HG03520 (cell line): ENCODE results near the gene PAIP2.

ENCODE experiments used
- ATAC-seq: cut with Tn5 transposase; IDR thresholded peaks from one replicate; pipeline ENCODE4 v1.9.1; 2021; ENCODE audit warnings: mild to moderate bottlenecking, moderate library complexity; ENCODE audit not compliant: unreplicated experiment

PAIP2 gene

GRCh38 chr5:139391570-139392323, 50.1 kb downstream of the PAIP2 start:
- no peak for ATAC-seq

- ATAC-seq: peak; percentile 18
Observed at GRCh38 chr5:139392324-139392677, 50.6 kb downstream of the PAIP2 start.

GRCh38 chr5:139392678-139393496, 51.2 kb downstream of the PAIP2 start:
- ATAC-seq: peak; percentile 42

GRCh38 chr5:139393497-139394122, 52.0 kb downstream of the PAIP2 start:
- ATAC-seq: no peak

- ATAC-seq: no peak
Observed at GRCh38 chr5:139394123-139394653, 52.5 kb downstream of the PAIP2 start.

GRCh38 chr5:139394654-139395566, 53.3 kb downstream of the PAIP2 start, which contains the start of gene PROB1:
TSS of gene PROB1 (minus strand) at chr5:139395104. CDS start at chr5:139395081, 23 bp downstream.
- ATAC-seq: no peak

- no peak for ATAC-seq
Observed at GRCh38 chr5:139395844-139396640, 54.4 kb downstream of the PAIP2 start.

- ATAC-seq: no peak
Observed at GRCh38 chr5:139396691-139397090, 55.0 kb downstream of the PAIP2 start.

- no peak for ATAC-seq
Observed at GRCh38 chr5:139397921-139398320, 56.3 kb downstream of the PAIP2 start.

- no peak for ATAC-seq
Observed at GRCh38 chr5:139399501-139400121, 58.0 kb downstream of the PAIP2 start.

- no peak for ATAC-seq
Observed at GRCh38 chr5:139401546-139401945, 59.9 kb downstream of the PAIP2 start.

- no peak for ATAC-seq
Observed at GRCh38 chr5:139402561-139403158, 61.0 kb downstream of the PAIP2 start.

GRCh38 chr5:139403418-139403786, 61.7 kb downstream of the PAIP2 start:
- ATAC-seq: peak; percentile 2

GRCh38 chr5:139403787-139404483, 62.3 kb downstream of the PAIP2 start, which contains the start of gene SPATA24:
TSS of gene SPATA24 (minus strand) at chr5:139404089. CDS start at chr5:139404060, 29 bp downstream.
- peak; percentile 72 for ATAC-seq

- ATAC-seq: no peak
Observed at GRCh38 chr5:139404484-139404840, 62.8 kb downstream of the PAIP2 start.

GRCh38 chr5:139406963-139407362, 65.3 kb downstream of the PAIP2 start:
- no peak for ATAC-seq

- no peak for ATAC-seq
Observed at GRCh38 chr5:139407517-139407916, 65.9 kb downstream of the PAIP2 start.

GRCh38 chr5:139408191-139408590, 66.5 kb downstream of the PAIP2 start:
- no peak for ATAC-seq
